Measurements from ENCODE around the gene ZFP30.

DNA sequence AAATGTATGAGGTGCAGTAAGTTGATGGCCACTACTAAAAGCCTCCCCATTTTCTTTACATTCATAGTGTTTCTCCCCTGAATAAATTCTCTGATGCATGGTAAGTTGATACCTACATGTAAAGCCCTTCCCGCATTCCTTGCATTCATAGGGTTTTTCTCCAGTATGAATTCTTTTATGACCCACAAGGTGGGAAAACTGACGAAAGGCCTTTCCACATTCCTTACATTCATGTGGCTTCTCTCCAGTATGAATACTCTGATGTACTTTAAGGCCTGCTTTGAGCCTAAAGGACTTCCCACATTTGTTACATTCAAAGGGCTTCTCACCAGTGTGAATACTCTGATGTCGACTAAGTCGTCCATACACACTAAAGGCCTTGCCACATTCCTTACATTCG is 43.8 kb upstream of the ZFP30 start:
- TF ChIP-seq, protein P1, sequence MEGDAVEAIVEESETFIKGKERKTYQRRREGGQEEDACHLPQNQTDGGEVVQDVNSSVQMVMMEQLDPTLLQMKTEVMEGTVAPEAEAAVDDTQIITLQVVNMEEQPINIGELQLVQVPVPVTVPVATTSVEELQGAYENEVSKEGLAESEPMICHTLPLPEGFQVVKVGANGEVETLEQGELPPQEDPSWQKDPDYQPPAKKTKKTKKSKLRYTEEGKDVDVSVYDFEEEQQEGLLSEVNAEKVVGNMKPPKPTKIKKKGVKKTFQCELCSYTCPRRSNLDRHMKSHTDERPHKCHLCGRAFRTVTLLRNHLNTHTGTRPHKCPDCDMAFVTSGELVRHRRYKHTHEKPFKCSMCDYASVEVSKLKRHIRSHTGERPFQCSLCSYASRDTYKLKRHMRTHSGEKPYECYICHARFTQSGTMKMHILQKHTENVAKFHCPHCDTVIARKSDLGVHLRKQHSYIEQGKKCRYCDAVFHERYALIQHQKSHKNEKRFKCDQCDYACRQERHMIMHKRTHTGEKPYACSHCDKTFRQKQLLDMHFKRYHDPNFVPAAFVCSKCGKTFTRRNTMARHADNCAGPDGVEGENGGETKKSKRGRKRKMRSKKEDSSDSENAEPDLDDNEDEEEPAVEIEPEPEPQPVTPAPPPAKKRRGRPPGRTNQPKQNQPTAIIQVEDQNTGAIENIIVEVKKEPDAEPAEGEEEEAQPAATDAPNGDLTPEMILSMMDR (conservative IDR thresholded peaks at IDR 0.05; ENCODE audit: low read depth in 2 of 2): no peak
- no peak for TF ChIP-seq ZNF114 (CRISPR knock-in tag; IDR thresholded peaks at IDR 0.05)
- TF ChIP-seq POLR2AphosphoS5 (IDR thresholded peaks at IDR 0.05; ENCODE audit: low read depth): no peak
- no peak for TF ChIP-seq EZH2 (IDR thresholded peaks at IDR 0.05; ENCODE audit: low read depth, unreplicated experiment)
- TF ChIP-seq, protein P2, sequence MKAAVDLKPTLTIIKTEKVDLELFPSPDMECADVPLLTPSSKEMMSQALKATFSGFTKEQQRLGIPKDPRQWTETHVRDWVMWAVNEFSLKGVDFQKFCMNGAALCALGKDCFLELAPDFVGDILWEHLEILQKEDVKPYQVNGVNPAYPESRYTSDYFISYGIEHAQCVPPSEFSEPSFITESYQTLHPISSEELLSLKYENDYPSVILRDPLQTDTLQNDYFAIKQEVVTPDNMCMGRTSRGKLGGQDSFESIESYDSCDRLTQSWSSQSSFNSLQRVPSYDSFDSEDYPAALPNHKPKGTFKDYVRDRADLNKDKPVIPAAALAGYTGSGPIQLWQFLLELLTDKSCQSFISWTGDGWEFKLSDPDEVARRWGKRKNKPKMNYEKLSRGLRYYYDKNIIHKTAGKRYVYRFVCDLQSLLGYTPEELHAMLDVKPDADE (IDR thresholded peaks at IDR 0.05): no peak
- TF ChIP-seq, protein P3, sequence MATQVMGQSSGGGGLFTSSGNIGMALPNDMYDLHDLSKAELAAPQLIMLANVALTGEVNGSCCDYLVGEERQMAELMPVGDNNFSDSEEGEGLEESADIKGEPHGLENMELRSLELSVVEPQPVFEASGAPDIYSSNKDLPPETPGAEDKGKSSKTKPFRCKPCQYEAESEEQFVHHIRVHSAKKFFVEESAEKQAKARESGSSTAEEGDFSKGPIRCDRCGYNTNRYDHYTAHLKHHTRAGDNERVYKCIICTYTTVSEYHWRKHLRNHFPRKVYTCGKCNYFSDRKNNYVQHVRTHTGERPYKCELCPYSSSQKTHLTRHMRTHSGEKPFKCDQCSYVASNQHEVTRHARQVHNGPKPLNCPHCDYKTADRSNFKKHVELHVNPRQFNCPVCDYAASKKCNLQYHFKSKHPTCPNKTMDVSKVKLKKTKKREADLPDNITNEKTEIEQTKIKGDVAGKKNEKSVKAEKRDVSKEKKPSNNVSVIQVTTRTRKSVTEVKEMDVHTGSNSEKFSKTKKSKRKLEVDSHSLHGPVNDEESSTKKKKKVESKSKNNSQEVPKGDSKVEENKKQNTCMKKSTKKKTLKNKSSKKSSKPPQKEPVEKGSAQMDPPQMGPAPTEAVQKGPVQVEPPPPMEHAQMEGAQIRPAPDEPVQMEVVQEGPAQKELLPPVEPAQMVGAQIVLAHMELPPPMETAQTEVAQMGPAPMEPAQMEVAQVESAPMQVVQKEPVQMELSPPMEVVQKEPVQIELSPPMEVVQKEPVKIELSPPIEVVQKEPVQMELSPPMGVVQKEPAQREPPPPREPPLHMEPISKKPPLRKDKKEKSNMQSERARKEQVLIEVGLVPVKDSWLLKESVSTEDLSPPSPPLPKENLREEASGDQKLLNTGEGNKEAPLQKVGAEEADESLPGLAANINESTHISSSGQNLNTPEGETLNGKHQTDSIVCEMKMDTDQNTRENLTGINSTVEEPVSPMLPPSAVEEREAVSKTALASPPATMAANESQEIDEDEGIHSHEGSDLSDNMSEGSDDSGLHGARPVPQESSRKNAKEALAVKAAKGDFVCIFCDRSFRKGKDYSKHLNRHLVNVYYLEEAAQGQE (IDR thresholded peaks at IDR 0.05; ENCODE audit: unreplicated experiment): no peak
- TF ChIP-seq JUNB (IDR thresholded peaks at IDR 0.05; ENCODE audit: unreplicated experiment): no peak
- TF ChIP-seq EZH2phosphoT487 (IDR thresholded peaks at IDR 0.05; ENCODE audit: unreplicated experiment): no peak
- no peak for TF ChIP-seq NANOG (IDR thresholded peaks at IDR 0.05; ENCODE audit: borderline replicate concordance)
